T-helper 1 cell treated with Interleukin-12 subunit alpha and Interleukin-12 subunit beta and Interleukin-4 antibody, amounts not matched to agents 30 μg/mL and 1 μg/mL, for 36 hours (primary cell): ENCODE results near the gene SLCO3A1.
"Not testable (repeated sequence)": the region's sequence is repeated elsewhere in the genome, so short reads cannot be mapped to it uniquely, and the experiment has no call there.

Experiments
- H3K27ac Mint-ChIP-seq: one replicate; pipeline ENCODE4 v1.8.0; 2021; ENCODE audit warnings: mild to moderate bottlenecking, mixed read lengths
- H3K27me3 Mint-ChIP-seq: one replicate; pipeline ENCODE4 v1.8.0; 2021; ENCODE audit warnings: low read depth, mixed read lengths
- H3K36me3 Mint-ChIP-seq: one replicate; pipeline ENCODE4 v1.8.0; 2021; ENCODE audit warnings: low read depth, mixed read lengths
- H3K4me1 Mint-ChIP-seq: one replicate; pipeline ENCODE4 v1.8.0; 2021; ENCODE audit warnings: low read depth, mixed read lengths
- H3K4me3 Mint-ChIP-seq: one replicate; pipeline ENCODE4 v1.8.0; 2021; ENCODE audit warnings: mild to moderate bottlenecking, moderate library complexity, mixed read lengths
- H3K9me3 Mint-ChIP-seq: one replicate; pipeline ENCODE4 v1.8.0; 2021; ENCODE audit warnings: mixed read lengths

The SLCO3A1 gene

GRCh38 chr15:92070251-92070650 lies 216.7 kb downstream of the SLCO3A1 start:
- H3K36me3 Mint-ChIP-seq, H3K9me3 Mint-ChIP-seq, H3K4me3 Mint-ChIP-seq, H3K27ac Mint-ChIP-seq, H3K27me3 Mint-ChIP-seq: not testable (repeated sequence)
- H3K4me1 Mint-ChIP-seq = peaks cover 26% of the 10 kb centered on the region

GRCh38 chr15:92071045-92071634 lies 217.6 kb downstream of the SLCO3A1 start:
- no peaks in the 10 kb centered on the region for H3K36me3 Mint-ChIP-seq
- H3K27me3 Mint-ChIP-seq = no peaks in the 10 kb centered on the region
- H3K4me1 Mint-ChIP-seq = peaks cover 32% of the 10 kb centered on the region
- no peak overlapping the region for H3K4me3 Mint-ChIP-seq
- H3K9me3 Mint-ChIP-seq = no peaks in the 10 kb centered on the region
- H3K27ac Mint-ChIP-seq = no peak overlapping the region

GRCh38 chr15:92073044-92073785 lies 219.7 kb downstream of the SLCO3A1 start:
- Mint-ChIP-seq H3K9me3 (no peaks in the 10 kb centered on the region), H3K4me3 (no peak overlapping the region), H3K4me1 (peaks cover 33% of the 10 kb centered on the region), H3K27me3 (no peaks in the 10 kb centered on the region), H3K36me3 (no peaks in the 10 kb centered on the region), H3K27ac (no peak overlapping the region)

DNA sequence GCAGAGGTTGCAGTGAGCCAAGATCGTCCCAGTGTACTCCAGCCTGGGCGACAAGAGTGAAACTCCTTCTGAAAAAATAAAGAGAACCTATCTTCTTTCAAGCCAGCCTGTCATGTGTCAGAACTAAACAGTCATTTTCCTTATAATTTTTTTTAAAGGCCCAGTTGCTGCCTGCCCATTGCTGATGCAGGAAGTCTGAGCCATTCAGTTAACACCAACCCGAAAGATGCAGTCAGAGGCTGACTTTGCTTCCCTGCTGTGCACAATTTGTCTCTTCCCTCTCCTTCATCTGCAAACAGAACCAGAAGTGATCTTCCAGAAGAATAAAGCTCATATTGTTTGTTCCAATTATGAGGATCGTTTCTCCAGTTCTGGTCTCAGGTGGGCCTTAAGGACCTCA lies 220.6 kb downstream of the SLCO3A1 start:
- Mint-ChIP-seq H3K9me3 (no peaks in the 10 kb centered on the region), H3K27ac (no peak overlapping the region), H3K4me3 (no peak overlapping the region), H3K4me1 (peaks cover 36% of the 10 kb centered on the region), H3K27me3 (no peaks in the 10 kb centered on the region), H3K36me3 (no peaks in the 10 kb centered on the region)

DNA sequence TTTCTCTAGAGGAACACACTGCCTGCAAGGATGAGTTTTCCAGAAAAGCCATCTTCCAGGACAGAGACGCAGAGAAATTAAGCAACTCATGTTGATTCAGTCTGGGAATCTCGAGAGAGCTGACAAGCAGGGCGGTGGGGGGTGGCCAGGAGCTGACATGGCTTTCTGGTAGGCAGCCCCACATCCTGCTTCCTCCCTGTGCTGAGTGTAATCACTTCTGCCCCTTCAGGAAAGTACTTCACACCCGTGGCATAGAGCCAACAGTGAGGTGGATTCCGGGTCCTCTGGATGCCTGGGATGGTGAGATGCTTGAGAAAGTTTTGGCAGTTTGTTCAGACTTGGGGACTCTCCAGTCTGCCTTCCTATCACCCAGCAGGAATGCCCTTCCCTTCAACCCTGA lies 221.1 kb downstream of the SLCO3A1 start:
- Mint-ChIP-seq H3K27ac (no peak overlapping the region), H3K9me3 (no peaks in the 10 kb centered on the region), H3K4me3 (no peak overlapping the region), H3K27me3 (no peaks in the 10 kb centered on the region), H3K36me3 (no peaks in the 10 kb centered on the region), H3K4me1 (peaks cover 34% of the 10 kb centered on the region)

- Mint-ChIP-seq H3K4me1 (peaks cover 27% of the 10 kb centered on the region), H3K36me3 (no peaks in the 10 kb centered on the region), H3K9me3 (no peaks in the 10 kb centered on the region), H3K27me3 (no peaks in the 10 kb centered on the region), H3K4me3 (no peak overlapping the region), H3K27ac (no peak overlapping the region)
Measured at GRCh38 chr15:92075764-92076163, 222.3 kb downstream of the SLCO3A1 start.

- H3K4me3 Mint-ChIP-seq = no peak overlapping the region
- H3K9me3 Mint-ChIP-seq = no peaks in the 10 kb centered on the region
- no peaks in the 10 kb centered on the region for H3K36me3 Mint-ChIP-seq
- no peaks in the 10 kb centered on the region for H3K27me3 Mint-ChIP-seq
- H3K4me1 Mint-ChIP-seq = peaks cover 24% of the 10 kb centered on the region
- no peak overlapping the region for H3K27ac Mint-ChIP-seq
Measured at GRCh38 chr15:92076541-92076940, 223.0 kb downstream of the SLCO3A1 start.

DNA sequence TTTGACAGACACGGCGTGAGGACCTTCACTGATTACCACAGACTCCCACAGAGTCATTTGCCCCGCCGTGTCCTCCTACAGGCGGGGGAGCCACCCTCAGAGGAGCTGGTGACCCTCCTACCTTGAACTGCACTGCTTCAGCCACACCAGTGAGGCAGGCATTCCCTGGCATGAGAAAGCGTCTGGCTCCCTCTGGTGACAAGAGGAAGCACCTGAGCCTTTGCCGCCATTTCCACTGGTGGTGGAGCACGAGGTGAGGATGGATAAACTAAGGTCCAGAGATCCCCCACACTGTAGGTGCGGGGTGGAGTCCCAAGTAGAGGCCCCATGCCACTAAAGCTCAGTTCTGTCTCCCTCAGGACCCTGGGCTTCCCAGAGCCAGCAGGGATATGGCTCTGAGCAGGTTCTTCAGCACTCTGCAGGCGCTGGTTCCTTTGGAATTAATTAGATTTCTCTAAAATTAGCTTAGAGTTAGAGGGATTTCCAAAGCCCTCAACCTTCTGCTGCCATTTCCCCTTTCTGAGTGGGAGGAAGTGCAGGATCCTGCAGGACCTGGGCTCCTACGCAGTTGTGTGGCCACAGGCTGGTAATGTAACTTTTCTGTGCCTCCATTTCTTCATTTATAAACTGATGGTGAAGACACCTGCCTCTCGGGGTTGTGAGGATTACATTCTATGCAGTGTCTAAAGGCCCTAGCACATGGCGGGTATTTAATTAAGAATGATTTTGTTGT lies 224.0 kb downstream of the SLCO3A1 start:
- H3K4me3 Mint-ChIP-seq = no peak overlapping the region
- peaks cover 24% of the 10 kb centered on the region for H3K4me1 Mint-ChIP-seq
- no peak overlapping the region for H3K27ac Mint-ChIP-seq
- H3K27me3 Mint-ChIP-seq = no peaks in the 10 kb centered on the region
- no peaks in the 10 kb centered on the region for H3K9me3 Mint-ChIP-seq
- no peaks in the 10 kb centered on the region for H3K36me3 Mint-ChIP-seq

DNA sequence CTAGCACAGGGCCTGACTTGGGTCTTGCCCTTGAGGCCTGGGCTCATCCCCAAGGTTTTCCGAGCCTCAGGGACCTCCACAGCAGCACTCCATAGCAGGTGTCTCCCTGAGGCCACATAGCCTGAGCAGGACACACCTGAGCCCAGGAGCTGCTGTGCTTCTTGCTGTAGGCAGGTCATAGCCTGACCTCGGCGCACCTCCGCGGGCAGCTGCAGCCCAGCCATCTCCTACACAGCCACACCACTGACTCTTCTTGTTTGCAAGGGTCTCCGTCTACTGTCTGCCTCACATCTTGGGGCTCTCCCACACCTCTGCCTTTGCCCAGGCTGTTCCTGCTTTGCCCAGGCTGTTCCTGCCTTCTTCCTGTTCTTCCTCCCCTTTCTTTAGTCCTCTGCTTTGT lies 224.8 kb downstream of the SLCO3A1 start:
- no peaks in the 10 kb centered on the region for H3K36me3 Mint-ChIP-seq
- no peak overlapping the region for H3K4me3 Mint-ChIP-seq
- no peaks in the 10 kb centered on the region for H3K27me3 Mint-ChIP-seq
- no peak overlapping the region for H3K27ac Mint-ChIP-seq
- peaks cover 24% of the 10 kb centered on the region for H3K4me1 Mint-ChIP-seq
- no peaks in the 10 kb centered on the region for H3K9me3 Mint-ChIP-seq

GRCh38 chr15:92079047-92079446 lies 225.5 kb downstream of the SLCO3A1 start:
- Mint-ChIP-seq H3K27ac (no peak overlapping the region), H3K4me3 (no peak overlapping the region), H3K36me3 (no peaks in the 10 kb centered on the region), H3K9me3 (no peaks in the 10 kb centered on the region), H3K27me3 (no peaks in the 10 kb centered on the region), H3K4me1 (peaks cover 21% of the 10 kb centered on the region)

GRCh38 chr15:92079647-92080255 lies 226.2 kb downstream of the SLCO3A1 start:
- H3K9me3 Mint-ChIP-seq = no peaks in the 10 kb centered on the region
- H3K27me3 Mint-ChIP-seq = no peaks in the 10 kb centered on the region
- H3K27ac Mint-ChIP-seq = no peak overlapping the region
- no peaks in the 10 kb centered on the region for H3K36me3 Mint-ChIP-seq
- H3K4me3 Mint-ChIP-seq = no peak overlapping the region
- peaks cover 15% of the 10 kb centered on the region for H3K4me1 Mint-ChIP-seq

DNA sequence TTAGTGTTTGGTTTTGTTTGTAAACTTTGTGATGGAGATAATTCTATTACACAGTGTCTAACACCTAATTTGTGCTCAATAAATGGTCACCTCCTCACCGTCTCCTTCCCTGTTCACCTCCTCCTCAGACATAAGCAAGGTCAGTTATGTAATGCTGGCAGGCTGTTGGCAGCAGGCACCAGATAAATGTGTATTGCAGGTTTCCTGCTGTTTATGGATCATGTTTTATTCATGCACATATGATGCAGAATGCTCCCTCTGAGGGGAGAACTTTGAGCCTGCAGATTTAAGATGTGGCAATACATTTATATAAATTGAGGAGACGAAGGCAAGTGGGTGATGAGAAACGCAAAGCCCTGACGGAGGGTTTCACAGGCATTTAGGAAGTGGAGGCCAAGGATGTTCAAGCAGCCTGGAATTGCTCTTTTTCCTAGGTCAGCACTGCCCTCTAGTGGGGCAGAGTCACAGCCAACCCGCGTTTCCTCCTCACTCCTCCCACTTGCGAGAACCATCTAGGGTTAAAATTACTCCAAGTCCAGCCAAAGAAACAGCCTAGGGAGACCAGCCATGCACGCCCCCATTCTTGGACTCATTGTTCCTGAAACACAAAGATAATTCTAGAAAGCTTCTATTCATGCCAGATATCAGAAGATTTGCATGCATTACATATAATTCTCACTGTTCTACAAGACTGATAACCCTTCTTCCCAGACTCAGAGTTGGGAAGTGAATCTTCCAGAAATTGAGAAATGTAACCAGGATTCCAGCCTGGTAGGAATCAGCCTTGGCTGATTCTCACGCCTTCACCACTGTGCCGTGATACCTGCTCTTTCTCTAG lies 228.7 kb downstream of the SLCO3A1 start:
- H3K4me3 Mint-ChIP-seq = no peak overlapping the region
- no peaks in the 10 kb centered on the region for H3K36me3 Mint-ChIP-seq
- H3K4me1 Mint-ChIP-seq = peaks cover 4% of the 10 kb centered on the region
- no peak overlapping the region for H3K27ac Mint-ChIP-seq
- H3K9me3 Mint-ChIP-seq = no peaks in the 10 kb centered on the region
- H3K27me3 Mint-ChIP-seq = no peaks in the 10 kb centered on the region

GRCh38 chr15:92083190-92083589 lies 229.7 kb downstream of the SLCO3A1 start:
- Mint-ChIP-seq H3K9me3 (no peaks in the 10 kb centered on the region), H3K27ac (no peak overlapping the region), H3K4me1 (peaks cover 3% of the 10 kb centered on the region), H3K36me3 (no peaks in the 10 kb centered on the region), H3K4me3 (no peak overlapping the region), H3K27me3 (no peaks in the 10 kb centered on the region)

DNA sequence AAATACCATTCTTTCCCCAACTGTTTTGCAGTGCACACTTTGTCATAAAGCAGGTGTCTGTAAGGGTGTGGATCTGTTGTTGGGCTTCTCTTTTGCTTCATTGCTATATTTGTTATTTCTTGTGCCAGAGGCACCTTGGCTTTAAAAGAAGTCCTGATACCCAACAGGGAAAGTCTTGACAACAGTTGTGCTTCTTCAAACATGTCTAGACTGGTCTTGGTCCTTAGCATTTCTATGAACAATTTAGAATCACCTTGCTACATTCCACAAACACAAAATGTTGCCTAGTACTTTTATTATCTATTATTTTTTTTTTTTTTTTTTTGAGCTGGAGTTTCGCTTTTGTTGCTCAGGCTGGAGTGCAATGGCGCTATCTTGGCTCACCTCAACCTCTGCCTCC lies 233.7 kb downstream of the SLCO3A1 start:
- no peaks in the 10 kb centered on the region for H3K27me3 Mint-ChIP-seq
- no peaks in the 10 kb centered on the region for H3K9me3 Mint-ChIP-seq
- H3K4me1 Mint-ChIP-seq = no peaks in the 10 kb centered on the region
- no peaks in the 10 kb centered on the region for H3K36me3 Mint-ChIP-seq
- H3K4me3 Mint-ChIP-seq = no peak overlapping the region
- H3K27ac Mint-ChIP-seq = no peak overlapping the region
